Gastroesophageal sphincter (tissue), 4 donors: ENCODE results near the gene FABP3. TPM values are rescaled to one million over a fixed set of nuclear protein-coding genes. Genes with fewer than 3 reads are reported as not detected.

ENCODE experiments used
- ATAC-seq: fragments of 150-250 bp; one replicate; pipeline ENCODE4 v1.9.1; 2016; ENCODE audit warnings: mild to moderate bottlenecking, moderate library complexity
- H3K27ac ChIP-seq, 4 donors: fragments of 200-600 bp; sonication (generic) in 3 of 4; 1 replicate in 3 of 4; 2 replicates in 1 of 4; pipeline ENCODE4 v1.5.1; 2016 to 2019
- H3K27me3 ChIP-seq: fragments of 200-600 bp; sonication (generic); one replicate; pipeline ENCODE4 v1.5.1; 2019
- H3K36me3 ChIP-seq, 2 donors: fragments of 200-600 bp; sonication (generic); one replicate each; pipeline ENCODE4 v1.5.1; 2019; ENCODE audit warnings: control low read depth in 1 of 2
- H3K4me1 ChIP-seq, 3 donors: fragments of 200-600 bp; sonication (generic); 1 replicate in 2 of 3; 2 replicates in 1 of 3; pipeline ENCODE4 v1.5.1; 2016 to 2019; ENCODE audit warnings: control low read depth in 2 of 3
- H3K4me3 ChIP-seq, 2 donors: fragments of 200-600 bp; sonication (generic); one replicate each; pipeline ENCODE4 v1.5.1; 2019; ENCODE audit warnings: mild to moderate bottlenecking in 1 of 2, moderate library complexity in 1 of 2
- H3K9me3 ChIP-seq, 3 donors: fragments of 200-600 bp; sonication (generic); one replicate each; pipeline ENCODE4 v1.5.1; 2017 to 2019; ENCODE audit warnings: control low read depth in 2 of 3
- EP300 ChIP-seq: sonication (generic); formaldehyde crosslinking; IDR thresholded peaks from one replicate; pipeline ENCODE4 v1.6.1; 2017; ENCODE audit warnings: antibody characterized with exemption, mild to moderate bottlenecking
- POLR2A ChIP-seq, 2 donors: fragments of 450-650 bp; IDR thresholded peaks; one replicate each; pipeline ENCODE4 v1.6.1; 2017; ENCODE audit warnings: antibody characterized with exemption in 2 of 2, mild to moderate bottlenecking in 2 of 2, moderate library complexity in 1 of 2
- POLR2AphosphoS5 ChIP-seq: sonication (generic); formaldehyde crosslinking; IDR thresholded peaks from one replicate; pipeline ENCODE4 v1.6.1; 2017; ENCODE audit warnings: antibody characterized with exemption
- WGBS, 2 donors: methylation state at CpG; one replicate each; pipeline ENCODE4 v1.1.5; 2018; ENCODE audit warnings: low coverage in 1 of 2; 5-methylcytosine and 5-hydroxymethylcytosine counted together
- total RNA-seq, 4 donors: library from RNA; depleted of rRNA; stranded (reverse); fragments of >200 nt; gene quantifications; one replicate each; pipeline ENCODE4 v1.1.0, GENCODE V29; 2016
- TF ChIP-seq, protein P1 (sequence below), 4 experiments: fragments of 200-600 bp in 2 of 4; fragments of 450-650 bp in 2 of 4; sonication (generic) in 1 of 4; IDR thresholded peaks; one replicate each; pipeline ENCODE4 v1.5.1; 2017 to 2019; ENCODE audit warnings: antibody characterized with exemption in 4 of 4, mild to moderate bottlenecking in 2 of 4, moderate library complexity in 2 of 4

Gene FABP3
- total RNA-seq, 4 donors from 2014 or later = 25.8 to 39.4 (median 32.9) TPM

DNA sequence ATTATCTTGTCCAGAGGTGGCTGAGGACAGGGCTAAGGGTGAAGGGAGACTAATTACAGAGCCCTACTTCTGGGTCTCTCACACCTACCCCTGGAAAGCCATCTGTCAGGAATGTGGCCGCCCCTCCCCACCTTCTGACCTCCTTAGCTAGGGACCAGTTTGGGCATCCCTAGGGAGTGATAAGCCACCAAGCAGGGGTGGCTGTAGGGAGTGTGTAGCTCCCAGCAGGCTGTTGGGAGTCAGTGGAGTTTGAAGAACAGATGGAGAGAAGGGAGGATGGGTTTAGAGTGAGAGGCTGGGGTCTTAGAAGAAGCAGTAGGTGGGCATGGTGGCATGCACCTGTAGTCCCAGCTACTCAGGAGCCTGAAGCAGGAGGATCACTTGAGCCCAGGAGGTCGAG lies 39.3 kb upstream of the FABP3 start:
- no peak overlapping the region for H3K27ac ChIP-seq
- peaks cover 0 to 19% (median 10%) of the 10 kb centered on the region in 3 donors for H3K4me1 ChIP-seq
- 63 to 83% methylated on average over 1 of the region's 2 CpGs for WGBS, 2 donors
- H3K36me3 ChIP-seq = no peaks in the 10 kb centered on the region
- ATAC-seq = no peak
- no peak for TF ChIP-seq EP300
- TF ChIP-seq, protein P1, sequence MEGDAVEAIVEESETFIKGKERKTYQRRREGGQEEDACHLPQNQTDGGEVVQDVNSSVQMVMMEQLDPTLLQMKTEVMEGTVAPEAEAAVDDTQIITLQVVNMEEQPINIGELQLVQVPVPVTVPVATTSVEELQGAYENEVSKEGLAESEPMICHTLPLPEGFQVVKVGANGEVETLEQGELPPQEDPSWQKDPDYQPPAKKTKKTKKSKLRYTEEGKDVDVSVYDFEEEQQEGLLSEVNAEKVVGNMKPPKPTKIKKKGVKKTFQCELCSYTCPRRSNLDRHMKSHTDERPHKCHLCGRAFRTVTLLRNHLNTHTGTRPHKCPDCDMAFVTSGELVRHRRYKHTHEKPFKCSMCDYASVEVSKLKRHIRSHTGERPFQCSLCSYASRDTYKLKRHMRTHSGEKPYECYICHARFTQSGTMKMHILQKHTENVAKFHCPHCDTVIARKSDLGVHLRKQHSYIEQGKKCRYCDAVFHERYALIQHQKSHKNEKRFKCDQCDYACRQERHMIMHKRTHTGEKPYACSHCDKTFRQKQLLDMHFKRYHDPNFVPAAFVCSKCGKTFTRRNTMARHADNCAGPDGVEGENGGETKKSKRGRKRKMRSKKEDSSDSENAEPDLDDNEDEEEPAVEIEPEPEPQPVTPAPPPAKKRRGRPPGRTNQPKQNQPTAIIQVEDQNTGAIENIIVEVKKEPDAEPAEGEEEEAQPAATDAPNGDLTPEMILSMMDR (IDR thresholded peaks at IDR 0.05) = no peak
- no peak for TF ChIP-seq POLR2AphosphoS5
- TF ChIP-seq POLR2A (IDR thresholded peaks at IDR 0.05) = no peak
- H3K27me3 ChIP-seq = peaks cover 21% of the 10 kb centered on the region
- peak overlapping the region in 1 of 2 donors; percentile 77 for H3K4me3 ChIP-seq
- no peaks in the 10 kb centered on the region for H3K9me3 ChIP-seq

DNA sequence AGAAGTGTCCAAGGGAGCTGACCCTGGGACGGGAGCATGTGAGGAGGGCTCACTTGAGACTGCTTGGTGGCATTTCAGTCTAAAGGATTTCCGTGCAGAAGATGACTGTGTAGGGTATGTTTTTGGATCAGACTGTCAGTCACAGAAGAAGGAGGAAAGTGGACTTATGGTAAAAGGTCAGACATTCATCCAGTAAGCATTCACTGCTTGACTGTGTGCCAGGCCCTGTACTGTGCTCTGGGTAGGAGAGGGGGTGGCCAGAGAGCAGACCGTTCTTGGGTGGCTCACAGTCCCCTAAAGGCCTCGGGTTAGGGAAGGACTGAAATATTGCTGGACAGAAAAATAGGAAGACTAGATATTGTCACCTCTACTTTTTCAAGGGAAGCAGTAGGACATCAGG lies 38.0 kb upstream of the FABP3 start:
- H3K4me1 ChIP-seq = peaks cover 0 to 19% (median 10%) of the 10 kb centered on the region in 3 donors
- H3K4me3 ChIP-seq = no peak overlapping the region
- no peak for ATAC-seq
- H3K36me3 ChIP-seq = no peaks in the 10 kb centered on the region
- H3K27me3 ChIP-seq = peaks cover 21% of the 10 kb centered on the region
- no peaks in the 10 kb centered on the region for H3K9me3 ChIP-seq
- TF ChIP-seq, protein P1 (IDR thresholded peaks at IDR 0.05) = no peak
- TF ChIP-seq POLR2AphosphoS5 (no peak), EP300 (no peak), POLR2A (IDR thresholded peaks at IDR 0.05) (no peak)
- no peak overlapping the region for H3K27ac ChIP-seq
- 63 to 88% methylated on average over 3 of the region's 4 CpGs for WGBS, 2 donors

GRCh38 chr1:31409946-31410858 lies 37.3 kb upstream of the FABP3 start:
- no peak overlapping the region for H3K4me3 ChIP-seq
- no peak for TF ChIP-seq POLR2AphosphoS5
- TF ChIP-seq, protein P1 (IDR thresholded peaks at IDR 0.05) = no peak
- no peak for TF ChIP-seq EP300
- no peak for TF ChIP-seq POLR2A (IDR thresholded peaks at IDR 0.05)
- H3K27me3 ChIP-seq = peaks cover 21% of the 10 kb centered on the region
- H3K36me3 ChIP-seq = no peaks in the 10 kb centered on the region
- no peak for ATAC-seq
- peaks cover 0 to 19% (median 10%) of the 10 kb centered on the region in 3 donors for H3K4me1 ChIP-seq
- WGBS, 2 donors = 43% methylated on average over 6 of the region's 6 CpGs; no CpG with 5 or more reads in 1 of the 2 donors
- no peak overlapping the region for H3K27ac ChIP-seq
- no peaks in the 10 kb centered on the region for H3K9me3 ChIP-seq

DNA sequence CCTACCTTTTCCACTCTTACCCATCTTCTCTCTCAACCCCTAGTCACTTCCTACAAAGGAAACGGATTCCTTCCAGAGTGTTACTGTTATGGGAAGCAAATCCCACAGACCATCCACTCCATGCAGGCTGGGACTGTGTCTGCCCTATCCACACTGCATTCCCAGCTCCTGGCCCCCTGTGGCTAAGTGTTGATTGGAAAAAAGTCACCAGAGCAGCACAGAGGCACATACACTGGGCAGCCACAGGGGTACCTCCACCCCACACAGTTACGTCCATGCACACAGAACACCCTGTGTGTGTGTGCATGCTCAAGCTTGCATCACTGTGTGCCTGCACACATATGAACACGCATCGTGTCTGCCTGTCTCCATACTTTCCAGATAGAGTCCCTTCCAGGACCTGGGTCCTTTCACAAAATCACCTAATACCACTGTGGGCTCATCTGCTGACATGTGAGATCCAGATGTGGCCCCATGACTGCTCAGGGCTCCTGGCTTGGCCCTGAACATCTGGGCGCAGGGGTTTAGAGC lies 36.0 kb upstream of the FABP3 start:
- Histone ChIP-seq H3K4me1 (peaks cover 0 to 15% (median 8%) of the 10 kb centered on the region in 3 donors), H3K4me3 (no peak overlapping the region), H3K27me3 (peaks cover 23% of the 10 kb centered on the region), H3K27ac (no peak overlapping the region), H3K36me3 (no peaks in the 10 kb centered on the region), H3K9me3 (no peaks in the 10 kb centered on the region)
- 60% methylated on average over 2 of the region's 5 CpGs; no CpG with 5 or more reads in 1 of the 2 donors for WGBS, 2 donors
- ATAC-seq = no peak
- TF ChIP-seq POLR2AphosphoS5 (no peak), POLR2A (IDR thresholded peaks at IDR 0.05) (no peak), EP300 (no peak)
- TF ChIP-seq, protein P1 (IDR thresholded peaks at IDR 0.05) = no peak
